Muscle layer of colon (tissue), 2 donors: ENCODE data around the gene FAR2.

Experiments used
- H3K27ac ChIP-seq: one replicate; pipeline ENCODE4 v1.7.0; 2013; ENCODE audit warnings: low read depth, mild to moderate bottlenecking, low read length, moderate library complexity
- H3K27me3 ChIP-seq, 2 donors: one replicate each; pipeline ENCODE4 v1.7.0; 2013; ENCODE audit warnings: low read length in 2 of 2, mild to moderate bottlenecking in 2 of 2; ENCODE audit not compliant: insufficient read depth in 2 of 2, control insufficient read depth in 1 of 2
- H3K36me3 ChIP-seq: one replicate; pipeline ENCODE4 v1.7.0; 2013; ENCODE audit warnings: mild to moderate bottlenecking, low read length; ENCODE audit not compliant: insufficient read depth
- H3K4me1 ChIP-seq: one replicate; pipeline ENCODE4 v1.7.0; 2013; ENCODE audit warnings: mild to moderate bottlenecking, low read length; ENCODE audit not compliant: insufficient read depth
- H3K4me3 ChIP-seq, 2 donors: one replicate each; pipeline ENCODE4 v1.7.0; 2013; ENCODE audit warnings: low read length in 2 of 2, low read depth in 1 of 2, mild to moderate bottlenecking in 1 of 2, moderate library complexity in 1 of 2
- H3K9ac ChIP-seq: one replicate; pipeline ENCODE4 v1.7.0; 2013; ENCODE audit warnings: low read length
- H3K9me3 ChIP-seq: one replicate; pipeline ENCODE4 v1.7.0; 2013; ENCODE audit warnings: mild to moderate bottlenecking, low read length
- donor health status: abdominal sarcoma.
- donor health status: Adenocarcinoma of cecum.

The FAR2 gene

DNA sequence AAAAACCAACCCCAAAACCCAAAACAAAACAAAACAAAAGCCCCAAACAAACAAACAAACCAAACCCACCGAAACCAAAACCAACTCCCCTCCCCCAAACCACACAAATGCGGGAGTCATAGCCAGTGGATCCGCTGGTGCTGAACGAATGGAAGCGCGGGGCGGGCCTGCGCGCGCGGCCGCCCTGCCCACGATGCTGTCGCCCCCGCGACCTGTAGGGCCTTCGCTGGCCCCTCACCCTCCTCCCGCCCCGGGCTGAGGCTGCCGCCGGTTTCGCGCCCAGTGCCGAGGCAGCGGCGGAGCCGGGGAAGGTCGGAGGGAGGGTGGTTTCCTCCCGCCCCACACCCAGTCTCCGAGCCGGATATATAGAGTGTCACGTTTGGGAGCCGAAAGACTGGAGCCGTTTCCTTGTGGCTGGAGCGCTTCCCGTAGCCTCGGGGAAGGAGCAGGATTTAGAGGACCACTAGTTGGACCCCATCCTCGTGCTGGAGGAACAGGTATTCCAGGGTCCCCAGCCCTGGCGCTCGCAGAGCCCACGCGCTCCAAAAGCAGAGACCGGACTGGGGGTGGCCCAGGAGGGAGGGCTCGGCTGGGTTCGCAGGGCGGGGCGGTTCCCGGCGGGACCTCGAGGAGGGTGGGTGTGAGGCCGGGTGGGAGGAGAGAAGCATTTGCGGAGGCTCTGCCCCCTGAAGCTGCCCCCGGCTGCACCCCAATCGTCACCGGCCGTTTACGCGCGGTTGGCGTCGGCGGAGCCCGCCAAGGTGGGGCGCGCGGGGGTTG is at the start of gene FAR2:
Gene FAR2, plus strand, starts transcription at position 368 of the 780 bp plus-strand sequence. CDS start 121,172 bp downstream, outside the sequence.
- H3K9ac ChIP-seq, result peak within 1 kb of the TSS; percentile 72
- H3K4me3 ChIP-seq, result peak within 1 kb of the TSS; percentile 84 to 86
- H3K27me3 ChIP-seq, result peaks cover 0 to 5% of the 10 kb centered on the region in 2 donors
- no peaks in the 10 kb centered on the region for H3K36me3 ChIP-seq
- no peaks in the 10 kb centered on the region for H3K9me3 ChIP-seq
- H3K27ac ChIP-seq, result peak within 1 kb of the TSS; percentile 74
- H3K4me1 ChIP-seq, result peaks cover 11% of the 10 kb centered on the region

DNA sequence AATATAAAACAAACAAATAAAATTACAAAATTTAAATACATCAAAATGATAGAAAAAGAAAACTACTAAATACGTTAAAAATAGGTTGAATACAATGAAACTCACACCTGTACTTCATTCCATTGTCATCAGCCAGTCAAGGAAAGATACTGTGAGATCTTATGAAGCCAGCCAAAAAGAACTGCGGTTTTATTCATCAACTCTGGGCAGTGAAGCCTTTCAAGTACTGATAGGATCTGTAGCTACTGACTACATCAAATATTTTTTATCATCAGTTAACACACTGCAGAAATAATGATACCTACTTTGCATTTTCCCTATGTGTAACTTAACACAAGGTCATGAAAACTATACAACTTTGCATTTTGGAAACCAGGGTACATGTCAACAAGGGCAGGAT is 46.3 kb upstream of the FAR2 start:
- no peak overlapping the region for H3K9ac ChIP-seq
- H3K27me3 ChIP-seq, result no peaks in the 10 kb centered on the region
- H3K9me3 ChIP-seq, result no peaks in the 10 kb centered on the region
- H3K4me3 ChIP-seq, result no peak overlapping the region
- H3K36me3 ChIP-seq, result no peaks in the 10 kb centered on the region
- no peaks in the 10 kb centered on the region for H3K4me1 ChIP-seq
- H3K27ac ChIP-seq, result no peak overlapping the region

DNA sequence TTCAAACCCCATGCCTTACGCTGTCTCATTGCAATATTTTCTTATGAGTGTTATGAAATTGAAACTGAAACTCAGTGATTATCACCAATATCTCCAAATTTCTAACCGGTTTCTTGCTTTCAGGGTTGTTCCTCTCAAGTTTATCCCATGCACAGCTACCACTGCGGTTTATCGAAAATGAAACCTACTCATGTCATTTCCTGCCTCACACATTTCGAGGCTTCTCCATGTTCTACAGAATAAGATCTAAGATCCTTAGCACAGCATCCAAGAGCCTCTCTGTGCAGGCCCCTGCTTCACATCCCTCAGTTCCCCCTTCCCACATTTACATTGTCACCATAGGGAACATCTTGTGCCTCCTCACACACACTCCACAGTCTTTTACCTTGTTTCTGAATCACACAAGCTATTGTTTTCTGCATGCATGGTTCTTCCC is 45.5 kb upstream of the FAR2 start:
- H3K27ac ChIP-seq, result no peak overlapping the region
- no peaks in the 10 kb centered on the region for H3K9me3 ChIP-seq
- H3K4me3 ChIP-seq, result no peak overlapping the region
- no peaks in the 10 kb centered on the region for H3K27me3 ChIP-seq
- H3K4me1 ChIP-seq, result no peaks in the 10 kb centered on the region
- H3K36me3 ChIP-seq, result no peaks in the 10 kb centered on the region
- H3K9ac ChIP-seq, result no peak overlapping the region

DNA sequence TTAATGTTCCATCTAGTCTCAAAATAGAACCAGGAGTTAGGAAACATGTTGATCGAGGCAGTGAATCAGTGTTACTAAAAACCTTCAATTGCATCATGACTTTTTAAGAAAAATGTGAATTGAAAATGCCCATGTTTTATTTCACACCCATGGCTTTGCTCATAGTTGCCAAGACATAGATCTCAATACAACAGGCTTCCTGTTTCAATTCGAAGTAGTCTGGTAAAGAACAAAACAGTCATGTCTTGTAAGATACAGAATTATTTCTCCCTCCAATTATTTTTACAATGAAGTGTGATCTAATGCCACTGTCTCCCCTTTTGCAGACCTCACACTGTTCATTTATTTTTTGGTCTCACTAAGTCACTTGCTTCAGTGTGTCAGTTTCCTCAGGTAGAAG is 44.6 kb upstream of the FAR2 start:
- Histone ChIP-seq H3K27me3 (no peaks in the 10 kb centered on the region), H3K9ac (no peak overlapping the region), H3K9me3 (no peaks in the 10 kb centered on the region), H3K4me3 (no peak overlapping the region), H3K4me1 (no peaks in the 10 kb centered on the region), H3K36me3 (no peaks in the 10 kb centered on the region), H3K27ac (no peak overlapping the region)

DNA sequence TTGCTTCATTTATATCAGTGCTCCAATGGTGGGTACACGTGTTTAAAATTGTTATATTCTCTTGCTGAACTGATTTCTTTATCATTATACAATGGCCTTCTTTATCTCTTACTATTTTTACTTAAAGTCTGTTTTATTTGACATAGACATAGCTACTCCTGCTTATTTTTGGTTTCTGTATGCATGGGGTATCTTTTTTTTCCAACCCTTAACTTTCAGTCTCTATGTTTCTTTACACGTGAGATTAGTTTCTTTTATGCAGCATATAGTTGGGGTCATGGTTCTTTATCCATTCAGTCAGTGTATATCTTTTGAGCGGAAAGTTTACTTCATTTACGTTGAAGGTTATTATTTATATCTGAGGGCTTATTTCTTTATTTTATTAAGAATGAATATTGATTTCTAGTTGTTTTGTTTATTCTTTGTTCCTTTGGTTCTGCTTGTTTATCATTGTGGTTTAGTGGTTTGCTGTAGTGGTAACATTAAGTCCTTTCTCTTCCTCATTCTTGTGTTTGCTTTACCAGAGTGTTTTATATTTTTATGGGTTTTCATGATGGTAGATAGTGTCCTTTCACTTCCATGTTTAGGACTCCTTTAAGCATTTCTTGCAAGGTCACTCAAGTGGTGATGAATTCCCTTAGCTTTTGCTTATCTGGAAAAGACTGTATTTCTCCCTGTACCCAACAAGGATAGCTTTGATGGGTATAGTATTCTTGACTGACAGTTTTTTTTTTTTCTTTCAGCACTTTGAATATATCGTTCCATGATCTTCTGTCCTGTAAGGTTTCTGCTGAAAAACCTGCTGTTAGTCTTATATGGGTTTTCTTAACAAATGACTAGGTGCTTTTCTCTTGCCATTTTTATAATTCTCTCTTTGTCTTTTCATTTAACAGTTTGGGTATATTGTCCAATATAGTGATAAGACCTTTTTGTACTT is 38.3 kb upstream of the FAR2 start:
- no peaks in the 10 kb centered on the region for H3K9me3 ChIP-seq
- no peaks in the 10 kb centered on the region for H3K4me1 ChIP-seq
- H3K27me3 ChIP-seq, result no peaks in the 10 kb centered on the region
- no peak overlapping the region for H3K9ac ChIP-seq
- no peak overlapping the region for H3K4me3 ChIP-seq
- H3K27ac ChIP-seq, result no peak overlapping the region
- no peaks in the 10 kb centered on the region for H3K36me3 ChIP-seq

DNA sequence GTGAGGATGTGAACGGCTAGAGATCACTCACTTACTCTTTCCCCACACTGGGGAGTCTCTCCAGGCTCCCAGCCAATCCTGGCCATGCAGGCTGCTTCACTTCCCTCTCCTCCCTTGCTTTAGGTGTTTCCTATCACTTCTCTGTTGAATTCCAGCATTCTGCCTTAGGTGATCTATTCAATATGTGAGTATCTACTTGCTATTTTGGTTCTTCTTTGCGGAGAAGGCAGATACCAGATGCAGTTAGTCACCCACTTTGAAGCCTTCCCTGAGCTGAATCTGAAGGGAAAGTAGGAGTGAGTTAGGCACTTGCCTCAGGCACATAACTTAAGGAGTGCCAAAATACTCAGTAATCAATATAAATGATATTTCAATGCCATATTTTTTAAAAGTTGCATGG is 36.0 kb upstream of the FAR2 start:
- no peaks in the 10 kb centered on the region for H3K27me3 ChIP-seq
- H3K4me3 ChIP-seq, result no peak overlapping the region
- H3K9ac ChIP-seq, result no peak overlapping the region
- no peaks in the 10 kb centered on the region for H3K4me1 ChIP-seq
- H3K36me3 ChIP-seq, result no peaks in the 10 kb centered on the region
- no peak overlapping the region for H3K27ac ChIP-seq
- H3K9me3 ChIP-seq, result no peaks in the 10 kb centered on the region

DNA sequence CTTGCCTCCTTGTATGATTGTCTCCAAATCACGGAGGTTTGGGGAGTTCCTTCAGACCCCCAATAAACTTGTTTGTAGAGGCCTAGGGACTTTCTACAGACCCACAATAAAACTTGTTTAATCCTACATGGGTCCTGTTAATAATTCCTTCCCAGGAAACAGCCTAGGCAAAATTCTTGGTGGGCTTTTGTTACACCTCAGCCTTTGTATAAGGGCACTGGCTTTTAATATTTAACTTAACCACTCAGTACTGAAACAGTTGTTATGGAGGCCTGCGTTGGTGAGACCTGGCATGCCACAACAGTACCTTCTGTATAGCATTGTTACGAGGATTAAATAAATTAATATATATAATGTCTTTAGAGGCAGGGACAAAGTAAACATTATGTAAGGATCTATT is 32.7 kb upstream of the FAR2 start:
- Histone ChIP-seq H3K4me1 (no peaks in the 10 kb centered on the region), H3K9ac (no peak overlapping the region), H3K27ac (no peak overlapping the region), H3K27me3 (no peaks in the 10 kb centered on the region), H3K4me3 (no peak overlapping the region), H3K9me3 (no peaks in the 10 kb centered on the region), H3K36me3 (no peaks in the 10 kb centered on the region)

DNA sequence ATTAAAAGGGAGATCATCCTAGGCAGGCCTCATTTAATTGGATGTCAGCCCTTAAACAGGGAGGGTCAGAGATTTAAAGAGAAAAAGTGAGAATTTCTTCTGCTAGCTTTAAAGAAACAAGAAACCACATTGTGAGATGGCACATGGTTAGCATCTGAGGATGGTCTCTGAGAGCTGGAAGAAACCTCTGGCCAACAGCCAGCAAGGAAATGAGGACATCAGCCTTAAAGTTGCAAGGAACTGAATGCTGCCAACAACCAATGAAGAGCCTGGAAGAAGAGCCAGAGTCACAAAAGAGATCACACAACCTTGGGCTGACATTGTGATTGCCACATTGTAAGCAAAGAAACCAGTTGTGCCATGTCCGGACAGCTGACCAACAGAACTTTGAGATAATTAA is 17.5 kb upstream of the FAR2 start:
- H3K27ac ChIP-seq, result no peak overlapping the region
- no peaks in the 10 kb centered on the region for H3K27me3 ChIP-seq
- no peaks in the 10 kb centered on the region for H3K4me1 ChIP-seq
- no peaks in the 10 kb centered on the region for H3K36me3 ChIP-seq
- no peaks in the 10 kb centered on the region for H3K9me3 ChIP-seq
- no peak overlapping the region for H3K4me3 ChIP-seq
- H3K9ac ChIP-seq, result no peak overlapping the region

DNA sequence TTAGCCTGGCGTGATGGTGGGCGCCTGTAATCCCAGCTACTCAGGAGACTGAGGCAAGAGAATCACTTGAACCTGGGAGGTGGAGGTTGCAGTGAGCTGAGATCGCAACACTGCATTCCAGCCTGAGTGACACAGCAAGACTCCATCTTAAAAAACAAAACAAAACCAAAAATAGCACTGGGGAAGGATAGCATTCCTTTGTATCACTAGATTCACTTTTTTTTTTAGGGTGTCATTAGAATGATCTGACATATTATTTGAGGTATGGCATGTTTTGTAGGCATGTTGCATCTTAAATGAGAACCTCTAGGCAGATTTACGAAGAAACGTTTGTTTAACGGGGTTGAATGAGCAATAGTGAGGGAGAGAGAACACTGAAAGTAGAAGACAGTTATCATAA is 16.8 kb upstream of the FAR2 start:
- Histone ChIP-seq H3K9ac (no peak overlapping the region), H3K4me3 (no peak overlapping the region), H3K9me3 (no peaks in the 10 kb centered on the region), H3K4me1 (no peaks in the 10 kb centered on the region), H3K36me3 (no peaks in the 10 kb centered on the region), H3K27me3 (no peaks in the 10 kb centered on the region), H3K27ac (no peak overlapping the region)

DNA sequence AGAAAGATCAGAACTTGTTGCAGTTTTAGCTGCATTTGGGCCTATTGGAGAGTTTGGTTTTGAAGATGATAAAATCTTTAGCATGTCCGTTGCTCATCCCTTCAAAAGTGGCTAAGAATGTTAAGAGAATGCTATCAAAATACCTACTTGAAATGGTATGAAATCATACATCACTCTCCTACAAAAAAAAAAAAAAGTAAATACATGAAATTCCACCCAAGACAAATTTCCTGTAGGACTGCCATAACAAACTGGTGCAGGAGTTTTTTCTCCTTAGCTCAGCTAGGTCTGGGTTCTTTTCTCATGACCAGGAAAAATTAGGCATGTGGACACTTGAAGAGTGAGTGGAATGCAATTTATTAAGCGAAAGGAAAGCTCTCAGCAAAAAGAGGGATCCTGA is 15.9 kb upstream of the FAR2 start:
- Histone ChIP-seq H3K36me3 (no peaks in the 10 kb centered on the region), H3K9me3 (no peaks in the 10 kb centered on the region), H3K4me1 (no peaks in the 10 kb centered on the region), H3K4me3 (no peak overlapping the region), H3K27ac (no peak overlapping the region), H3K27me3 (no peaks in the 10 kb centered on the region), H3K9ac (no peak overlapping the region)

DNA sequence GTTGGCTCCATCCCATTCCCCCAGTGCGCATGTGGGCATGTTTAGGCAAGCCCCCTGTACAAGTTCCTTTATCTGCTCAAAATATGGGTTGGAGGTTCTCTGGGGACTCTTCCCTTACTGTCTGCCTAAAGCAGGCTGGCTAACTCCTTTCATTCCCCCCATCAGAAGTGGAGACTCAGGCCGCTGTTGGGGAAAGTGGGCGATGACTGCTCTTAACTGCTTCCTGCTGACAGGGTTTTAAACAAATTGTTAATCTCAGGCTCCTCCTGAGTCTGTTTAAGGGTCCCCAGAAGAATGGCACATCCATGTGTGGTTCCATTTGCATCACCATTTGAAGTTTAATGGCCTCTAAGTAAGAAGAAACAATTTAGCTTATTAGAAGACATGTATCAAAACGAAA is 15.4 kb upstream of the FAR2 start:
- H3K4me3 ChIP-seq, result no peak overlapping the region
- no peaks in the 10 kb centered on the region for H3K27me3 ChIP-seq
- H3K9me3 ChIP-seq, result no peaks in the 10 kb centered on the region
- no peaks in the 10 kb centered on the region for H3K36me3 ChIP-seq
- H3K9ac ChIP-seq, result no peak overlapping the region
- no peaks in the 10 kb centered on the region for H3K4me1 ChIP-seq
- no peak overlapping the region for H3K27ac ChIP-seq
